Osteoblast (primary cell): Measurements from ENCODE around the gene SLC25A30. TPM values are rescaled to one million over a fixed set of nuclear protein-coding genes. Genes with fewer than 3 reads are reported as not detected.

Experiments used
- DNase-seq: peaks from one replicate; pipeline ENCODE4 v3.0.0; 2011; ENCODE audit warnings: low spot score, mixed read lengths; ENCODE audit not compliant: insufficient read length; ENCODE audit errors: missing footprints
- H2AFZ ChIP-seq: 2 replicates; pipeline ENCODE4 v1.6.0; 2011; ENCODE audit warnings: mild to moderate bottlenecking, low read length
- H3K27ac ChIP-seq: 2 replicates; pipeline ENCODE4 v1.5.1; 2011; ENCODE audit warnings: mild to moderate bottlenecking, low read depth, low read length, moderate library complexity
- H3K27me3 ChIP-seq: 2 replicates; pipeline ENCODE4 v1.6.0; 2012; ENCODE audit warnings: mild to moderate bottlenecking, control low read depth, inconsistent platforms, low read length, moderate library complexity; ENCODE audit not compliant: insufficient read depth
- H3K36me3 ChIP-seq: 2 replicates; pipeline ENCODE4 v1.5.1; 2011; ENCODE audit warnings: mild to moderate bottlenecking, low read length, control low read depth, moderate library complexity; ENCODE audit not compliant: insufficient read depth
- H3K4me1 ChIP-seq: 2 replicates; pipeline ENCODE4 v1.5.1; 2011; ENCODE audit warnings: mild to moderate bottlenecking, low read length, control low read depth, moderate library complexity; ENCODE audit not compliant: insufficient read depth
- H3K4me2 ChIP-seq: 2 replicates; pipeline ENCODE4 v1.6.0; 2011; ENCODE audit warnings: mild to moderate bottlenecking, low read length; ENCODE audit not compliant: insufficient read depth
- H3K4me3 ChIP-seq: fragments of 200-600 bp; sonication (generic); 3 replicates; pipeline ENCODE4 v1.5.1; 2012; ENCODE audit warnings: mild to moderate bottlenecking, low read length, inconsistent platforms; ENCODE audit not compliant: insufficient read depth
- H3K79me2 ChIP-seq: 2 replicates; pipeline ENCODE4 v1.6.0; 2012; ENCODE audit warnings: mild to moderate bottlenecking, low read length, control low read depth, inconsistent platforms; ENCODE audit not compliant: insufficient read depth
- H3K9me3 ChIP-seq: 2 replicates; pipeline ENCODE4 v1.5.1; 2011; ENCODE audit warnings: low read depth, low read length, control low read depth
- H4K20me1 ChIP-seq: 2 replicates; pipeline ENCODE4 v1.6.0; 2012; ENCODE audit warnings: mild to moderate bottlenecking, low read length, control low read depth; ENCODE audit not compliant: insufficient read depth
- CTCF ChIP-seq: IDR thresholded peaks from 2 replicates; pipeline ENCODE4 v1.5.1; 2011; ENCODE audit warnings: mild to moderate bottlenecking, low read depth, low read length, moderate library complexity; ENCODE audit errors: extremely low read depth
- total RNA-seq: library from RNA; depleted of rRNA; stranded (reverse); fragments of >200 nt; gene quantifications from 2 replicates; pipeline ENCODE4 v1.2.3, GENCODE V29; 2012

Gene SLC25A30
- total RNA-seq, 1 donor: 11.2 TPM

- Histone ChIP-seq H3K27ac (no peak overlapping the region), H4K20me1 (peaks cover 7% of the 10 kb centered on the region), H2AFZ (no peak overlapping the region), H3K9me3 (no peaks in the 10 kb centered on the region), H3K4me1 (peaks cover 18% of the 10 kb centered on the region), H3K27me3 (no peaks in the 10 kb centered on the region), H3K4me3 (no peak overlapping the region), H3K4me2 (no peak overlapping the region), H3K79me2 (no peaks in the 10 kb centered on the region), H3K36me3 (peaks cover 3% of the 10 kb centered on the region)
- DNase-seq: peak; percentile 90
- TF ChIP-seq CTCF: no peak
Observed at GRCh38 chr13:45374917-45375316, 43.3 kb downstream of the SLC25A30 start.

- H3K36me3 ChIP-seq: peaks cover 5% of the 10 kb centered on the region
- no peak overlapping the region for H2AFZ ChIP-seq
- H3K4me3 ChIP-seq: no peak overlapping the region
- H4K20me1 ChIP-seq: peaks cover 7% of the 10 kb centered on the region
- TF ChIP-seq CTCF: no peak
- H3K27ac ChIP-seq: no peak overlapping the region
- H3K27me3 ChIP-seq: no peaks in the 10 kb centered on the region
- no peaks in the 10 kb centered on the region for H3K9me3 ChIP-seq
- no peaks in the 10 kb centered on the region for H3K79me2 ChIP-seq
- peaks cover 18% of the 10 kb centered on the region for H3K4me1 ChIP-seq
- H3K4me2 ChIP-seq: no peak overlapping the region
- no peak for DNase-seq
Observed at GRCh38 chr13:45373162-45373547, 45.0 kb downstream of the SLC25A30 start.

- H3K4me3 ChIP-seq: no peak overlapping the region
- no peak overlapping the region for H3K27ac ChIP-seq
- peaks cover 18% of the 10 kb centered on the region for H3K4me1 ChIP-seq
- H3K4me2 ChIP-seq: no peak overlapping the region
- TF ChIP-seq CTCF: no peak
- H3K9me3 ChIP-seq: no peaks in the 10 kb centered on the region
- no peak overlapping the region for H2AFZ ChIP-seq
- H3K79me2 ChIP-seq: no peaks in the 10 kb centered on the region
- no peaks in the 10 kb centered on the region for H3K27me3 ChIP-seq
- H4K20me1 ChIP-seq: peaks cover 7% of the 10 kb centered on the region
- H3K36me3 ChIP-seq: peaks cover 5% of the 10 kb centered on the region
- no peak for DNase-seq
Observed at GRCh38 chr13:45372189-45373161, 45.7 kb downstream of the SLC25A30 start.

- peak overlapping the region; percentile 78 for H3K4me2 ChIP-seq
- H3K79me2 ChIP-seq: no peaks in the 10 kb centered on the region
- no peaks in the 10 kb centered on the region for H3K27me3 ChIP-seq
- peaks cover 7% of the 10 kb centered on the region for H4K20me1 ChIP-seq
- H3K27ac ChIP-seq: no peak overlapping the region
- peak overlapping the region; percentile 33 for H2AFZ ChIP-seq
- peak overlapping the region; percentile 53 for H3K4me3 ChIP-seq
- peak; percentile 95 for DNase-seq
- H3K9me3 ChIP-seq: no peaks in the 10 kb centered on the region
- H3K4me1 ChIP-seq: peaks cover 18% of the 10 kb centered on the region
- peak; percentile 94 for TF ChIP-seq CTCF
- H3K36me3 ChIP-seq: peaks cover 5% of the 10 kb centered on the region
Observed at GRCh38 chr13:45370922-45371406, 47.2 kb downstream of the SLC25A30 start.
